Measurements from ENCODE around the gene POLD2.
"Not testable (repeated sequence)": the region's sequence is repeated elsewhere in the genome, so short reads cannot be mapped to it uniquely, and the experiment has no call there.

POLD2 gene

DNA sequence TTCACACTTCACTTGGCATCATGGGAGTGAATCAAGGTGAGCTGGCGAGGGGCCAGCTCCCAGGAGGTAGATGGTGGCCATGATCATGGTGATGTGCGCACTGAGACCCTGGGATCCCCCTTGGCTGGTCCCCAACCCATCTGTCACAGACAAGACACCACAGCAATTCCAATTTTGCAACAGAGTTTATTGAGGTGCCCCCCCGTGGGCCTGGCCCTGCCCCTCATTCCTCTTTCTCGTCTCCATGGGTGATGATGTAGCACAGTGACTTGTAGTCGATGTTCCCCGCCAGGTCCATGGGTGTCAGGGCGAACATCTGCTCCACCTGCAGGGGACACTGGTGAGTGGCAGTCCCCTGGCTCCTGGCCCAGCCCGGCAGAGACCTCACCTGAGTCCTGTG is 15.3 kb upstream of the POLD2 start:
- no peak for DNase-seq

DNA sequence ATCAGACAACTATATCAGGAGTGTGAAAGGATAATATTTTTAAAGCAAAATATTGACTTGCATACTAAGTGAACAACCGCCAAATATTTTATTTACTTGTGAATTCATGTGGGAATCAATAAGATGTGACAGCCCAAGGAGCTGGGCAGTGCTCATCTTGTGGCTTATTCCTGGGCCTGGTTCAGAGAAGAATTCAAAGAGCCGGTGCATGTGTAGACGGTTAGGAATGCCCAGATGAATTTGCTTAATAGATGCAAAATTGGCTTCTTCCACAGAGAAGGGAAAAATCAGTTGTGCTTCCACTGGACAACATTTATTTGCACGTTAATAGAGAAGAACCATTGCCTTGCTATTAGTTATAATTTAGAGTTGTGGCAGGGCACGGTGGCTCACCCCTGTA is 13.4 kb upstream of the POLD2 start:
- no peak for DNase-seq

DNA sequence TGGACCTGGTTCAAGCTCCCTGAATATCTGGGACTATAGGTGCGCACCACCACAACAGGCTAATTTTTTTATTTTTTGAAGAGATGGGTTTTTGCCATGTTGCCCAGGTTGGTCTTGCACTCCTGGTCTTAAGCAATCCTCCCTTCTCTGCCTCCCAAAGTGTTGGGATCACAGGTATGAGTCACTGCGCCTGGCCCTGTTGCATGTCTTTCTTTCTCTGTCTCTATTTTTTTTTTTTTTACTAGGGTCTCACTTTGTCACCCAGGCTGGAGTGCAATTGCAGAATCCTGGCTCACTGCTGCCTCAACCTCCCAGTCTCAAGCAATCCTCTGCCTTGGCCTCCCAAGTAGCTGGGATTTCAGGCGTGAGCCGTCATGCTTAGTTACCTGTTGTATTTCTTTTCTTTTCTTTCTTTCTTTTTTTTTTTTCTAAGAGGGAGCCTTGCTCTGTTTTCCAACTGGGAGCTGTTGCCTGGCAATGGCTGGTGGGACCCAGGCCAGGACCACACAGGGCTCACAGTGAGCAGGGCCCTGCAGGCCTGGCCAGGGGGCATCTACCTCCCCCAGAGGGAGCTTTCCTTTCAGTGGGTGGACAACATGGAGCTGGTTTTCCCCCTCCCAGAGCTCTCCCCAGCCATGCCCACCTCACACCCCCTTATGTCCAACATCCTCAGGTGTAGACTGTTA is 11.7 kb upstream of the POLD2 start:
- no peak for DNase-seq

DNA sequence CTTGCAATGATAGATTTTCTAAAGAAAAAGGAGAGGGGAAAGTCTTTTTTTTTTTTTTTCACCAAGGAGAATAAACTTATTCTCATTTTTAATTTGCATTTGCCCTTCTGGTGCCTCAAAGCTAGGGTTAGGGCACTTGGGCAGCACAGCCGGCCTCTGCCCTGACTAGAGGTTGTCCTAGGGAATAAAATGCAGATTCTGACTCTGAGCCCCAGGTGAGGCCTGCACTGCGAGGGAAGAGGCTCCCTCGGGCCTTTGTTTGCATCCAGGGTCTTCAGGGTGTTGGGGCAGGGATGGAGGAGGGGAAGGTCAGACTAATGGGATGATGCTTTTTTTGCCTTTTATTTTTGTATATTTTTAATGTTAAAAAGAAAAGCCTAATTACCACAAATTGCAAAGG is 9.9 kb upstream of the POLD2 start:
- no peak for DNase-seq

DNA sequence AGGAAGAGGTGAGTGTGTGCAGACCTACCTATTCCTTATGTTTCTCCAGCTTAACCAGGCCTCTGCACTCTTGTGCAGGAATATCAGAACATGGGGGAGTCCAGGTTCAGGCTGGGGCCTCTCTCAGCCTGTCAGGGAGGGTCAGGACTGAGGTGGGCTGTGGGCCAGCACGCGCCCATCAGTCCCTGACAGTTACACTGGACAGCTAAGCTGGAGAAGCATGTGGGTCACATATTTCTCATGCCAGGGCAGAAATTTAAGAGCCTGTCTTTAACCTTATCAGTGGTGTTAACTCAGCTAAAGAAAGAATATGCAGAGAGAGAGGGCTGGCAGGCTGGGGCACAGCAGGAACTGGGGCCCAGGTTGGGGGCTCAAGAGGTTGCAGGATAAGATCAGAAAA is 8.7 kb upstream of the POLD2 start:
- no peak for DNase-seq

DNA sequence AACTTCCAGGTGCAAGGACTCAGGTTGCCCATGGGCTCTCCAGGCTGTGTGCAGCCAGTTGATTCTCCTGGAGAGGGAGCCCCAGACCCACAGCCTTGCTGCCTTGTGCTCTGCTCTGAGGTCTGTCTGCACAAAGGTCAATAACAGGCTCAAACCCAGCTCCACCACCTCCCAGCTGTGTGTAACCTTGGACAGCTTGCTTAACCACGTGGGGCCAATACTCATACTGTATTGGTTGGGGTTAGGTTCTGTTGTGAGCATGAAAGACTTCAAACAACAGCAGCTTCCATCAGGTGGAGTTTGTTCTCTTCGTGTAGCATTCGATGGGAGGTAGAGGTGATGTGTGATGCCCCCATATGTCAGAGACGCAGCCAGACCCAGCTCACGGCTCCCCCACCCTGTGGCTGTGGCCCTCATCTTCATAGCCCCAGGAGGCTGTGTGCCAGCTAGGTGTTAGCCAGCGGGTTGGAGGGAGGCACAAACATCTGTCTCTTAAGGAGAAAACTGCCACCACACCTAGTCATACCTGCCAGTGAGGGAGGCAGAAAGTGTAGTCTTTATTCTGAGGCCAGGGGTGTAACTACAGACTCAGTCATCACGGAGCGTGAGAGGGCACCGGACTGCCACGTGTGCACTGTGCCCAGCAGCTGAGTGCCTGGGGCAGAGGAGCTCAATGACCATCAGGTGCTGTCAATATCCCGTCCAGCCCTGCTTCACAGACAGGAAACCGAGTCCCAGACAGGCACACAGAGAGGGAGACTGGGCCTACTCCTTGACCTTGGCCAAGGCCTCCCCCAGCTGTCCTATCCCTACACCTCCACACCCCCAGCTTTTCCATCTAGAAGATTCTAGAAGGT is 8.1 kb upstream of the POLD2 start:
- DNase-seq: no peak

DNA sequence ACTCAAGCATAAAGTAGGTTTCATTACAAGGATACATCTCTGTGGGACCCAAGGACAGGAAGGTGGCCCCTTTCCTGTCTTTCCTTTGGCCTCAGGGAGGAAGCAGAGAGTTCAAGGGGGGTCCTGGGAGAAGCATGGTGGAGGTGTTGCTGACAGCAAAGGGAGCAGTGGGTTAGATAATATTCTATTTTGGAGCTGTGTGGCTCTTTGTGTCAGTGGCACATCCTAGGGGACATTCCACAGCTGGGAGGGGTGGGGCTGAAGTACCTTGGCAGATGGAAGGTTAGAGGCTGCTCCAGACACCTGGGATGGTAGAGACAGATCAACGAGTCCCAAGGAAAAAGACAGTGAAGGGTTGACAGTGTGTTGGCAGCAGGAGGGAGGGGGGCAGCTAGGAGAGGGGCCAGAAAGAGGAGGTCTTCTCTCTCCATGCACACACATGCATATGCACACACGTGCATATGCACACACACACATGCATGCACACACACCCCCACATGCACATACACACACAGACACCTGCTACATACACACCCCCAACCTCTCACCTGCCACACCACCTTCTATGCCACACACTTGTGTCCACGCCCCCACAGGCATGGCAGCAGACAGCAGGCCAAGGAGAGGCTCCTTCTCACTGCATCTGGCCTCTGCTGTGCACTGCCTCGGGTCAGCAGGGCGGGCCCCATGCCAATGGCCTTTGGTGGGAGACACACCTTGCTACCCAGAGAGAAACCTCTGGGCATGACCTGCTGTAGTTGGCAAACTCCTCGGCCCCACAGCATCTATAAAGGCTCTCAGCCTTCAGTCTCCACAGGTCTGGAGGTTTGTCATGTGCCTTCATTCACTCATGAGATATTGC is 5.6 kb upstream of the POLD2 start:
- no peak for DNase-seq

DNA sequence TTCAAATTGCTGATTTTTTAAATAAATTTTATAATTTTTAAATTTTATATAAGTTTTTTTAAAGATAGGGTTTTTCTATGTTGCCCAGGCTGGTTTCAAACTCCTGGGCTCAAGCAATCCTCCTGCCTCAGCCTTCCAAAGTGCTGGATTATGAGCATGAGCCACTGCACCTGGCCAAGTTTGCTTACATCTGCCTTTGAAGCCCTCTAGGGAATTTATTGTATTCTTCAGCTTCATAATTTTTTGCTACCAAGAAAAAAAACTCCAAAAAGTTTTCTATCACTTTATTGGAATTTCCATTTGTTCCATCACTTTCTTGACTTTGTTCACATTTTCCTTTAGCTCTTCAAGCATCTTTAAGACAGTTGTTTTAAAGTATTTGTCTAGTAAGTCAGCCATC is 3.8 kb upstream of the POLD2 start:
- DNase-seq: no peak

DNA sequence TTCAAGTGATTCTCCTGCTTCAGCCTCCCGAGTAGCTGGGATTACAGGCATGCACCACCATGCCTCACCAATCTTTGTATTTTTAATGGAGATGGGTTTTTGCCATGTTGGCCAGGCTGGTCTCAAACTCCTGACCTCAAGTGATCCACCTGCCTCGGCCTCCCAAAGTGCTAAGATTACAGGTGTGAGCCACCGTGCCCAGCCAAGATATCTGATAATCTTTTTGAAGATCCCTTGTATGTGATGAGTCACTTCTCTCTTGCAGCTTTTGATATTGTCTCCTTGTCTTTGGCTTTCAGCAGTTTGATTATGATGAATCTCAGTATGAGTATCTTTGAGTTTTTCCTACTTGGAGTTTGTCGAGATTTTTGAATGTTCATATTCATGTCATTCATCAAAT is 3.2 kb upstream of the POLD2 start:
- DNase-seq: not testable (repeated sequence)

DNA sequence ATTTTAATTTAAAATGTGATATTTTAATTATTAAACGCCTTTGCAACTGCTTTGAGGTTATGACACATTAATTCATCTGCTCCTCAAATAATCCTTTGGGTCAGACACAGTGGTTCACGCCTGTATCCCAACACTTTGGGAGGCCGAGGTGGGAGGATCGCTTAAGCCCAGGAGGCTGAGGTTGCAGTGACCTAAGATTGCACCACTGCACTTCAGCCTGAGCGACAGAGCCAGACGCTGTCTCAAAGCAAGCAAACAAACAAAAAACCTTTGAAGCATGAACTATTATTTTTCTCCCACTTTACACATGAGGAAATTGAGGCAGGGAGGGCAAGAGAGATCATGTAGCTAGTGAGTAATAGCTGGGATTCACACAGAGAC is 1.5 kb upstream of the POLD2 start:
- DNase-seq: no peak

DNA sequence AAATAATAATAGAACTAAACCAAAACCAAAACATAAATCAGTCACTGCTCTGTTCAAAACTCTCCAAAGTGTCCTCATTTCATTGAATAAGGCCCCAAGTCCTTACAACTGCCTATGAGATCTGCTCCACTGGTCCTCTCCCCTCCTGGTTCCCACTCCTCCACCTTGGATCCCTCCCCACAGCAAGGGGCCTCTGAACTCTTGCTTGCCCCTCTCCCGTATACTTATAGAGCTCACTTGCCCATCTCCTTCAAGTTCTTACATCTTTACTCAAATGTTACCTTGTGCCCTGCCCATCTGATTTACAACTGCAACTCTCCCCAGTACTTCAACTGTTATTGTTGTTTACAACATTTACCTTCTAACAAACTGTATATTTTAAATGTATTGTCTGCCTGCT is 819 bp downstream of the POLD2 start:
- no peak for DNase-seq

DNA sequence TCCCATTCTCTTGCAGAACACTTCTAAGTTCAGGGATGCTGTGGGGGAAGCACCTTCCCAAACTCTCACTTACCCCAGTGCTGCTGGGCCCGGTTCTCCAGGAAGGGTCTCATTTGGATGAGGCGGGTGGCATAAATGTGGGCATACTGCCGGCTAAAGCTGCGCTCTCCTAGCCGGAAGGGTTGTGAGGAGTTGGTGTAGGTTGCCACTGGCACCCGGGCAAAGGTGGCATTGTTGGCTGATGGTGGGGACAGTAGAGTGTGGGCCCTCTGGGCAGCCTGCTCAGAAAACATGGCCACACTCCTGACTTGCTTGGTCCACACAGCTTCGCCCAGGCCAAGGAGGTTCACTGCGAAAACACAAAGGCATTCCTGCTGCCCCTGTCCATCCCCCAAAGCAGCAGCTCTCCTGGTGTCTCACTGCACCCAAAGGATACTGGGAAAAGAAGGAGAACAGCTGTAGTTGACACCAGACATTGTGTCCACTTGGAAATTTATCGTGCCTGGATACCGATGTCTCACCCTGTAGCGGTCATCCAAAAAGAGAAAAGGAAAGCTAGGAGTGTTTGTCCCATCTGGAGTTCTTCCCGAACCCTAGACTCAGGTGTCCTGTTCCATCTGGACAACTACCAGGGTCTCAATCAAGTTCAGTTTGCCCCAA is 1.5 kb downstream of the POLD2 start:
- DNase-seq: no peak

DNA sequence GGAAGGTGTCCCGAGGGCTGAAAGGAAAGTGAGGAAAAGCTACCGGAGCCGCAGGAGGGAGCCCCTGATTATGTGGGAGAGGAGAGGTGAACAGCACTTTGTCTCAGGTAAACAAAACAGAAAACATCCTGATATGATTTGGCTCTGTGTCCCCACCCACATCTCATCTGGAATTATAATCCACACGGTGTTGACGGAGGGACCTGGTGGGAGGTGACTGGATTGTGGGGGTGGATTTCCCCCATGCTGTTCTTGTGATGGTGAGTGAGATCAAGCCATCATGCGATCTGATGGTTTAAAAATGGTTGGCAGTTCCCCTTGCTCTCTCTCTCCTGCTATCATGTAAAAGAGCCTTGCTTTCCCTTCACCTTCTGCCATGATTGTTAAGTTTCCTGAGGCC is 3.0 kb downstream of the POLD2 start:
- DNase-seq: no peak

DNA sequence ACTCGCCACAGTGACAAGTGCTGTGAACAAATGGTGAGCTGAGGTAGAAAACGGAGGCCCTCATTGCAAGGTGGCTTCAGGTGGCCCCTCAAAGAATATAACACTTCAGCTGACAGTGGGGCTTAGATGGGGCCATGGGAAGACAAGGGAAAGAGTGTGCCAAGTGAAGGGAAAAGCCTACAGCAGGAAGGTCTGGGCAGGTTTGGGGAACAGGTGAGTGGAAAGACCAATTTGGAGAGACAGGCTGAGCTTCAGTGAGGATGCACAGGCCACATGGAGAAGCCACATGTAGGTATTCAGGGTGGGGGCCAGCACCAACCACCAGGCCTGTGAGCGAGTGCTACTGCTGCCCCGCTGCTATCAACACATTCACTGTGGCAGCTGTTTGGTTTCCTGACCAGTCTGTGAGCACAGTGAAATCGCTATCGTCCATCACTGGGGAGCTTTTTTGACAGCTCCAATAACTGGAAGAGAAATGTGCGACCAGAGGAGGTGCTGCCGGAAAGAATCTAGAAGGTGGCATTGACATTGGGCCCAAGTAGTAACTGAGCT is 3.4 kb downstream of the POLD2 start:
- DNase-seq: no peak

DNA sequence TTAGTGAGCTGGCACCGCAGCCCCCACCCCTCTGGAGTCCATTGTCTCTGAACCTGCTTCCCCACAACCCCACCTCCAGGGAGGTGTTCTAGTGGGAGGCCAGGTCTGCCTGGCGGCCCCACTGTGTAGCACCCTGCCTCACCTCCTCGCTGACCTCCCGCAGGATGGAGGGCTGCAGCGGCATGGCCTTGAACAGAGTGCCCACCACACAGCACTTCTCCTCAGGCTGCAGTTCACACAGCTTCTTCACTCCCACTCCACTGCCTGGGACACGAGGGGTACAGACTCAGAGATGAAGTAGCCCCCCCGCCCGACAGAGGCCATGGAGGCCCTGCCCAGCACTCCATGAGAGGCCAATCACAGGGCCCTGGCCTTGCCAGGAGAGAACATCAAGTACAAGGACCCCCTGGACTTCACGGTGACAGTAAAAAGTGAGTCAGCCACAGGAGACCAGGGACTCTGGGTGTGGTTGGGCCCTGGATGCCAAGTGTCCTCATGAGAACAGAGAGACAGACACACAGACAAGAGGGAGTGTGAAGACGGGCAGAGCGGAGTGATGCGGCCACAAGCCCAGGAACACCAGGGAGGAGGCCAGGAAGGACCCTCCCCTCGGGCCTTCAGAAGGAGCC is 5.4 kb downstream of the POLD2 start:
- no peak for DNase-seq

DNA sequence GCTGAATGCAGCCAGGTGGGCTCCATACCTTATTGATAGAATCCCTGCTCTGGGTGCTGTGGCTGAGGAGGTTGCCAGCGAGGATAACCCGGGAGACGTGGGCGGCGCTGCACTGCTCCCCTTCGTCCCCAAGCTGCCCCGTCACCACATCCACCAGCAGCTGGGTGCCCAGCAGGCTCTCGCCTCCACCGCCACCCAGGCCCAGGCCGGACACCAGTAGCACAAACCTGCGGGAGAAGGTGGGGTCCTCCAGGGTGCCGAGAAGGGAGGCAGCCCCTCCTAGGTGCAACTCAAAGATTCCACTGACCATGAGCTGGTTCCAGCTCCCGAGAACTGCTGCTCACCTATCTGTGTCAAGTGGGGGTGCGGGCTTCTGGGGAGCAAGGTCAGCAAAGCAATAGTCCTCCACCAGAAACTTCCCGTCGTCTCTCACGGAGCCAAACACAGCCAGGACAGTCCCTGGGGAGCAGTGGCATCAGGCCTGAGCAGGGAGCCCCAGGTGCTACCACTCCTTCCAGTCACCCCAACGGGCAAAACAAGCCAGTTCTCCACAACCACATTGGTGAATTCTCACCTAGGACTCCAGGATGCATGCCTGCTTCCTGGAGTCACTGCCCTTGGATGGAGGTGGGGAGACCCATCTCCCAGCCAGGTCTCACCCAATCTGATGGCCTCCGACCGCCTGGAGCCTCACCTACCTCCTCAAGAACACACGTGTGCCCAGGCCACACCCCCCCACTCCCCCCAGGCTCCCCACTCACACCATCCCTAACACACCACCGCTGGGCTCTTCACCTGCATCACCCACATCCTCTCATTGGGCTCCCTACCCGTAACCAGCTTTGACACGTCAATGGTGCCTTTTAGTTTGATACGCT is 6.3 kb downstream of the POLD2 start:
- no peak for DNase-seq

DNA sequence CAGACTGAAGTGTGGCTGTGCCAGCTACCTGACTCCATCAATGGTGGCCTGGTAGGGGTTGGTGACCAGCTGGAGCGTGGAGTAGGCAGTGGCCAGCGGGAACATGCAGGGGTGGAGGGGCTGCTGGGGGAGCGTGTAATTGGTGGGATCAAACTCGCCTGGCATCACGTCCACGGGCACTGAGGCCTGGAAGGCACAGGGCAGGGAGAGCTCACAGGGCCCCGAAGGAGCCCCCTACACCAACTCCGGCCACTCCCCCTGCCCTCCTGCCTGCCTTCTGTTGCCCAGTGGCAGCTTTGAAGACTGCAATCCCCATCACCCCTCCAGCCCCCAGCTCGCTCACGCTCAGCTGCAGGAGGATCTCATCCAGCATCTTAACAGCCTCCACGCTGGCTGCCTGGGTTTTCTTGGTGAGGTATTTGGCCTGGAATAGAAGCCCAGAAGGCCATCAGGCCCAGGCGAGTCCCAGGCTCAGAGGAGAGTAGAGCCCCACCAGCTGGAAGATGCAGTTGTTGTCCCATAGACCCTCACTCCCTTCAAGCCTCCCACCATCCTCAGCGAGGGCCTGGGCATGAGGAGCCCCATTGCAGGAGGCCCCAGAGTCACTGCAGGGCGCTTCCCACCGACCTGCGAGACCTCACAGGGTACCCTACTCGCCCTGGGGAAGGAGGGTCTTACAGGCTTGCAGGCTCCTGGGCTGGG is 7.1 kb downstream of the POLD2 start:
- DNase-seq: no peak

DNA sequence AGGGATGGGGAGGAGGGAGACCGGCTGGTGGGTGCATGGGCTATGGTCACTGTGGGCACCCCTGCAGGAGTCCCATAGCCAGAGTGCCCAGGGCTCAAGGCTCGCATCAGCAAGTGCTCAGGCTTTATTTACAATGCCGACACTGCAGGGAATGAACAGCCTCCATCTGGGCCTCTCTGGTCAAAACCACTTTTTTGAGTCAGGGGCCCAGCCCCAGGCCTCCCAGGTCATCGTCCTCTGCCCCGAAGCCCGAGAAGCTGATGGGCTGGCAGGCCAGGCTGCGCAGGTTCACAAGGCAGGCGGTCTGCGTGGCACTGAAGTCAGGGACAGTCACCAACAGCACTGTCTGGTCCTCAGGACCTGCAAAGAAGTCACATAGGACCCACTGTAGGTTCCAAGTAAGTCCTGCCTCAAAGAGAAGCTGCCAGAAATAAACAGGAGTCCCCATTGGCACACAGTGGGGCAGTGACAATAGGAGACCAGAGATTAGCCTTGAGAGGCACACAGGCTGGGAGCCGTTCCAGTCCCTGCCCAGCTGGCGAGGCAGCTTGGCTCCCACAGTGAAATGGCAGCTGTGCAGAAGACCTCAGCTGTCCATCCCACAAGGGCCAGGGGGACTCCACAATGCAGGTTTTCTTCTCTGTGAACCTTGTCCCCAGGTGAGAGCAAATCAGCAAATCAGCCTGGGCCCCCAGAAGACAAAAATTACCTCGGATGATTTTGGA is 8.6 kb downstream of the POLD2 start:
- no peak for DNase-seq

DNA sequence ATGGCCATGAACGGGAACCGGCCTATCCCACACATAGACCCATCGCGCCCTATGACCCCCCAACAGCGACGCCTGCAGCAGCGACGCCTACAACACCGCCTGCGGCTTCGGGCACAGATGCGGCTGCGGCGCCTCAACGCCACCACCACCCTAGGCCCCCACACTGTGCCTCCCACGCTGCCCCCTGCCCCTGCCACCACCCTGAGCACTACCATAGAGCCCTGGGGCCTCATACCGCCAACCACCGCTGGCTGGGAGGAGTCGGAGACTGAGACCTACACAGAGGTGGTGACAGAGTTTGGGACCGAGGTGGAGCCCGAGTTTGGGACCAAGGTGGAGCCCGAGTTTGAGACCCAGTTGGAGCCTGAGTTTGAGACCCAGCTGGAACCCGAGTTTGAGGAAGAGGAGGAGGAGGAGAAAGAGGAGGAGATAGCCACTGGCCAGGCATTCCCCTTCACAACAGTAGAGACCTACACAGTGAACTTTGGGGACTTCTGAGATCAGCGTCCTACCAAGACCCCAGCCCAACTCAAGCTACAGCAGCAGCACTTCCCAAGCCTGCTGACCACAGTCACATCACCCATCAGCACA is 9.5 kb downstream of the POLD2 start:
- no peak for DNase-seq

All from activated effector memory CD4-positive, alpha-beta T cell treated with anti-CD3 and anti-CD28 coated beads, Interleukin-2, amount 50 U/mL, for 16 hours (primary cell).